Measurements from ENCODE around the gene AP1B1.
"Not testable (repeated sequence)": the region's sequence is repeated elsewhere in the genome, so short reads cannot be mapped to it uniquely, and the experiment has no call there.

Gene AP1B1

DNA sequence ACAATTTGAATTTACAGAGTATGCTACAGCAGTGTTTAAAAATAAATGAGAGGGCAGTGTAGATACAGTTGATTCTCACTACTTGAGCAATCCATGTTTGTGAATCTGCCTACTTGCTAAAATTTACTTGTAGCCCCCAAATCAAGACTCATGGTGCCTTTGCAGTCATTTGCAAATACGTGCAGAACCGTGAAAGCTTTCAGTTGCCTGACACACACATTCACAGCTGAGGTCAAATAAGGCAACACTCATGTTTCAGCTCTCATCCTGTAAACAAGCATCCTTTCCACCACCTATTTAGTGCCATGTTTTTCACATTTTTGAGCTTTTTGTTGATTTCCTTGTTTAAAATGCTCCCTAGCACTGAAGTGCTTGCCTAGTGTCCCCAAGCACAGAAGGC is 40.3 kb downstream of the AP1B1 start:
- no peak for DNase-seq

DNA sequence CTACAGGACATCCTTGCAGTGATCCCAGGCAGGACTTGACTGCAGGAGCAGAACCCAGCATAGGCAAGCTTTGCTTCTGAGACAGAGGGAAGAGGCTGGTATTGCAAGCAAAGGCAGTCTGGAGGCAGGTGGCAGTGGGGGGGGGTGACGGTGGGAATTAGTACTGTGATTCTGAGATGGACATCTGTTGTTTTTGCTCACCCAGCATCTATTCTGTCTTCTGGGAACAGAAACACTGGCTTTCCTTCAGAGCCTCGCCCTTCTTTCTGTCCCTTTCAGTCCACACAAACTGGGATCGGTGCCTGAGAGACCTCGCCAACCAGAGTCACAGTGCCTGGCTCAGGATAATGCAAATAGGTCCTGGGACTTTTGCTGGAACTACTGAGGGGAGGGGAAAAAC is 41.7 kb downstream of the AP1B1 start:
- DNase-seq, result no peak

DNA sequence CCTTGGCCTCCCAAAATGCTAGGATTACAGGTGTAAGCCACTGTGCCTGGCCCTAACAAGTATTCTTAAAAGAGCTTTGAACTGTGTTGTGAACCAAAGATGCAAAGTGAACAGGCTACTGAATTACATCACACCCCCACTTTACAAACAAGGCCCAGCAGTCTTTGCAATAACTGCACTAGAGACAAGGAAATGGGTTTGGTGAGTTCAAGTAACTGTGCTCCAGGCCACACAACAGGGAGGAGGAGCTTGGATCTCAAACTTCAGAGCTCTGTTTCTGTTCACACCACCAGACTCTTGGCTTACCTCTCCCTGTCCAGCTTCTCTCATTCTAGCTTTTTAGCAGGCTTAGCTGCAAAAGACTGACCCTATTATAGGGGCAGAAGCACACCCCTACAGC is 42.4 kb downstream of the AP1B1 start:
- no peak for DNase-seq

DNA sequence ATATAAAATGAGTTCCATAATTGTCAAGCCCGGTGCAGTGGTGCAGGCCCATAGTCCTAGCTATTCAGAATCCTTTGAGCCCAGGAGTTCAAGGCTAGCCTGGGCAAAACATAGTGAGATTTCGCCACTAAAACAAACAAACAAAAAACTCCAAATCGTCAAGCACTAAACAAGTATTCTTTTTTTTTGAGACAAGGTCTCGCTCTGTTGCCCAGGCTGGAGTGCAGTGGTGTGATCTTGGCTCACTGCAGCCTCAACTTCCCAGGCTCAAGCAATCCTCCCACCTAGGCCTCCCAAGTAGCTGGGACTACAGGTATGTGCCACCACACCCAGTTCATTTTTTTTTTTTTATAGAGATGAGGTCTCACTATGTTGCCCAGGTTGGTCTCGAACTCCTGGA is 43.5 kb downstream of the AP1B1 start:
- not testable (repeated sequence) for DNase-seq

DNA sequence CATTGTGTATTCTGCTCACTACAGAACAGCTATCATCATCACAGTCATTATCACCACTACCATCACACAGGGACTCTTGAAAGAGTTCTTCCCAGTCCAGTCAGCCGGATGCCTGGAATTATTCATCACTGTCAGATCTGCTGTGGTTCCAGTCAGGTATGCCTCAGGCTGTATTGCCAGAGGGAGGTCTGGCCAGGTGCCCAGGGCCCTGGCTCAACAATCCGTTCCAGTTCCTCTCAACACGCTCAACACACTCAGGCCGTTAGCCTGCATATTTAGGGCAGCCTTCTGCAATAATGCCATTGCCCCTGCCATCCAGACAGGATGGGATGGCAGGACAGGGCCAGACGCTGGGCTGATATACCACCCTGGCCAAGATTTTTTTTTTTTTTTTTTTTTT is 44.2 kb downstream of the AP1B1 start:
- peak; percentile 91 for DNase-seq

DNA sequence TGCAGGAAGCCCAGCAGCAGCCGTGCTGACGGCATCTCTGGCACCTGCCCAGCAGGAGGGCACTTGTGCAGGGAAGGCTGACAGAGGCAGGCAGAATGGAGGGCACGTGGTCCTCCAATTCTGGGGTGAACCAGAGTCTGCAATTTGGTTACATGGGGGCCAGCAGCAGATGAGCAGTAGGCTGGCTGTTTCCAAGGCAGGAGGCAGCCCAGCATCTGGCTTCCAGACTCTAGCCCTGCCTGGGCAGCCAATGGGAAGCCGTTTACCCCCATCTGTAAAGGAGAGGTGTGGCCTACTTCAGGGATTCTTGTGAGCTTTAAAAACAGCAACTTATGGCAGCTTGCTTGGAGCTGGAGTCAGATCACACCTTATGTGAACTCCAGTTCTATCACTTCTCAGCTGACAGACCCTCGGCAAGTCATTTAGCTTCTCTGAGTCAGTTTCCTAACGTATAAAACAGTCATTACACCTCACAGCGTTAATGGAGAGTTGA is 45.0 kb downstream of the AP1B1 start:
- peak; percentile 52 for DNase-seq

DNA sequence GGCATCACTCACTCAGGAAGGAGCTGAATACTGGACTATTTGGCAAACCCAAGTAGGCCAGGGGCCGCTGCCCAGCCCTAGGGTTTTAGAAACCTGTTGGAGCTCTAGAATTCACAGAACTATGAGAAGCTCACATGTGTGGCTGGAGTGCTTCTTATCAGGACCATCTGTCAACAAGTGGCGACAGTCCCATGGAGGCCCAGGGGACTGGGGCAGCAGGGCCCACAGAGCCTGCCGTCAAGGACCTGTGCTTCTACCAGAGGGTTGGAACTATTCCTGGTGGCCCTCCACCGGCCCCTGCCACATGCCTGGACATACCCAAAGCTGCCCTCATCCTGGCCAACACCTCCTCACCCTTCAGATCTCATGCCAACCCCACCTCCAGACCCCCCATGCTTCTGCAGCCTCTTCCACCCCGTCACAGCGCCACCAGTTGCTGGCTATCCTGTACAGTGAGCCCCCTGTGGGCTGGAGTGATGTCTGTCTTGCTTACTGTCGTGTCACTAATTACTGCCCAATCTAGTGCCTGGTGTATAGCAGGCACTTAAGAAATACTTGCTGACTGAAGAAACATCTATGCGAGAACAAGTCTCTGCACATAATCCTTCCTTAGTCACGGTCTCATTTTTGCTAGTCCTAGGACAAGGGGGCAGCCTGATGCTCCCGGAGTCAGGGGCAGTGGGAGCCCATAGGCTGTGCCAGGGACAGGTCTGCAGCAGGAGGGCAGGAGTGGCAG is 45.6 kb downstream of the AP1B1 start:
- DNase-seq, result no peak

DNA sequence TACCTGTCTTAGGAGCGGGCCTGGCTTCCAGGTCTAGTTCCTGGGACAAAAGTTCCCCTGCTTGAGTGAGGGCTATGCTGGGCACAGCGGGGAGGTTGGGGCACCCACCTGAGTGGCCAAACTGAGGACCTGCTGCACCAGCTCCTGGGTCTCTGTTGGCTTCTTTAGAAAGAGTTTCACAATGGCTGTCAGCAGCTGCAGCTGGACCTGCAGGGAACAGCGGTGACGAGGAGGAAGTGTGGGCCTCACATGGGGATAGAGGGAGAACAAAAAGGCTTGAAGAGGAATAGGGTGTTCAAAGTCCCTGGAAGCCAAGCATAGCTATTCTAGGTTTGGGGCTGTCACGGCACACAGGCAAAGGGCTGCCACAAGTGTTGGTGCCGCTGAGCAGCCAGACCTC is 46.2 kb downstream of the AP1B1 start:
- DNase-seq, result no peak

DNA sequence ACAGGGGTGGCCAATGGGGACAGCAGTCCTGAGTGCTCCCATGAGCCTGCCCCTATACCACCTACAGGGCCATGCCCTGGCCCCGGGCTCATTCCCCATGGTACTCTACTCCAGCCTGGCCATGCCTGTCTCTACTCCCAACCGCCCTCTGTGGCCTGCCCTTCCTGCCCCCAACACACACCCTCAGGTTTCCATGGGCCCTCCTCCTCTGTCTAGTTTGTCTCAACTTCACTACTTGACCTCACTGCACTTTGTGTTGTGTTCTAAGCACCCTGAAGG is 46.6 kb downstream of the AP1B1 start:
- DNase-seq, result no peak

DNA sequence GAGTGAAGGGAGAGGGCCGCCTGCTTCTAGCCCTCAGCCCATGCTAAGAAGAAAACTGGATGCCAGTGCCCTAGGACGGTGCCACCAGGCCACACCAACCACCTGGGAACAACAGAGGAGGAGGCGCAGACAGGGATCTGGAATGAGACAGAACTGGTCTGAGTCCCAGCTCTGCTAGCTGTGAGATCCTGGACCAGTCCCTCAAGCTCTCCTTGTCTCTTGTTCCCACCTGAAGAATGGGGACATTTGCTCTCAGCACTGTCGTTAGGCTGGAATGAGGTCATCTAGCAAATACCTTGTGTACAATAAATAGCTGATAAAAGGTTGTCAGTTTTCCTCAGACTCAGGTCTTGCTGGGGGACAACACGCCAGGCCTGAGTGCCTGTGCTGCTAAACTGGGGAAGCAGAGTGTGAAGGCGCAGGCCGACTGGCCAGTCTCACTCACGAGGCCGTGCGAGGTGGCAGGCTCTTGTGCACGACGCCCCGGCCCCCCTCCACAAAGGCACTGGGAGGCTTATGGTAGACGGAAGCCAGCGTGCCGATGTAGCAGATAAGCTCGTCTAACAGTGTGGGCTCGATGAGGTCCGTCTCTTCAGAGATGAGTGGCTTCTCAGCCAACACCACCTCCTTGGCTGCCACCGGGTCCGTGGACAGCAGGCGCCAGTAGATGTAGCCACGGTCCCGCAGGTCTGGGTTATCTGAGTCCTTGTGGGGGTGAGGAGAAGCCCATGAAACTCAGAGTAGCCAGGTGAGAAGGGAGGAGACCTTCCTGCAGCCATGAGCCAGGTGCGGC is 47.1 kb downstream of the AP1B1 start:
- DNase-seq, result no peak

DNA sequence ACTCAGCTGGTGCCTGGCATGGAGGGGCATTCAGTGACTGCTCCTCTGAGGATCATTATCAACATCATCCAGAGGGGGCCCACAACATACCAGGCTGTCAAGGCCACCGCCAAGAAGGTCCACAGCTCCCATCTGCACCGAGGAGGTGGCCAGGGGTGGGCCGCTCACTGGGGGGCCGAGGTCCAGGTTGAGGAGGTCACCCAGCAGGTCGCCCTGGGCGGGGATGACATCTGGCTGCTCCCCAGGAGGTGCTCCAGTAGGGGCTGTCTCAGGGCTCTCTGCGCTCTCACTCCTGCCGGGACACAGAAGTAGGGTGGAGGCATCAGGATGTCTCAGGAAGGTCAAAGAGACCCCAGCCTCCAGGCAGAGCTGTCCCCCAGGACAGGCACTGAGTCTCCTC is 47.8 kb downstream of the AP1B1 start:
- DNase-seq, result no peak

DNA sequence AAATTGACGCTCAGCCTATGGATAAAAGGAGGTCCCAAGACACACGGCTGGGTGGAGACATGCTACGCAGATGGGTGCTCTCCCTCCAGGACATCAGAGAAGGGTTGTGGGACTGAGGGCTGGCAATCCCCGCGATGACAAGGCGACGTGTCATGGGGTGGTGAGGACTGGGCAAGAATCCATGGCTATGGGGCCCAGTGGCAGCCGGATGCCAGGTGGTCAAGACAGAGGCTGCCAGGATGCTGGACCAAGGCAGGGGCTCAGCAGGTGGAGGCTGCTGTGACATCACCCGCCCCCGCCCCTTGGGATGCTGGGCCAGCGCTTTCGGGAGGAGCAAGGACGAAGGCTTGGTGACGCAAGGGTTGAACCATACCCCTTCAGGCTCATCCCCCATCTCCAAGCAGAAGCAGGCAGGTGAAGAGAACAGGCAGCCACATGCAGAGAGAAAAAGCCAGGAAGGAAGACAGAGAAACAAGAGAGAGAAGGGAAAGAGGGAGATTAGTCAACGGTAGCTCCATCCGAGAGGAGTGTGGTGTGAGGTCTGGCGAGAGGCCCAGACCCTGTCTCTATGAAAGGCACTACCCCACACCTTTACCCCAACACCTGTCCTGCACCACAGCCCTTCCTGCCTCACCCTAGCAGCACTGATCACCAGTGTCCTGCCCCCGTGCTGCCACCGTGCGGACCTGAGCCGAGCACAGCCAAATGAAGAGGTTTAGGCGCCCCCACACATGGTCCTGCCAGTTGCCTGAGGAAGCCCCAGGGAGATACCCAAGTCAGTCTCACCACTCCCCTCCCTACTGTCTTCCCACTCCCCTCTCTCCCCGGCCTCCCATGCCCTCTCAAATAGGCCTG is 48.8 kb downstream of the AP1B1 start:
- DNase-seq, result no peak

DNA sequence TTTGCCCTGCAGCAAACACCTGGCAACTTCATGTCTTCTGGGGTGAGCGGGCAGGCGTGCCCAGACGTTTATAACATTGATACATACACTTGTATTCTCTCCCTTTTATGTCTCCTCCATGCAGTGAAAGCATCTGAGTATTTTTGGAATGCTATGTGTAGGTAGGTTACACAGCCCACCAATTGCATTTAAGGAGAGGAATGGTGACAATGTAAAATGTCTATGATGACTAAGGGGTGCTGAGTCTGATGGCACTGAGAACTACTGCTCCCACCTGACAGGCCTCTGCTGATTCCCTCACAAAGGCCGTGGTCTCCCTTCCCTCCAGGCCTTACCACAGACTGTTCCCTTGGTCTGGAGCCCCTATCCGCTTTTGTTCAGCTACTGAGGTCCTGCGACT is 50.0 kb downstream of the AP1B1 start:
- DNase-seq, result no peak

DNA sequence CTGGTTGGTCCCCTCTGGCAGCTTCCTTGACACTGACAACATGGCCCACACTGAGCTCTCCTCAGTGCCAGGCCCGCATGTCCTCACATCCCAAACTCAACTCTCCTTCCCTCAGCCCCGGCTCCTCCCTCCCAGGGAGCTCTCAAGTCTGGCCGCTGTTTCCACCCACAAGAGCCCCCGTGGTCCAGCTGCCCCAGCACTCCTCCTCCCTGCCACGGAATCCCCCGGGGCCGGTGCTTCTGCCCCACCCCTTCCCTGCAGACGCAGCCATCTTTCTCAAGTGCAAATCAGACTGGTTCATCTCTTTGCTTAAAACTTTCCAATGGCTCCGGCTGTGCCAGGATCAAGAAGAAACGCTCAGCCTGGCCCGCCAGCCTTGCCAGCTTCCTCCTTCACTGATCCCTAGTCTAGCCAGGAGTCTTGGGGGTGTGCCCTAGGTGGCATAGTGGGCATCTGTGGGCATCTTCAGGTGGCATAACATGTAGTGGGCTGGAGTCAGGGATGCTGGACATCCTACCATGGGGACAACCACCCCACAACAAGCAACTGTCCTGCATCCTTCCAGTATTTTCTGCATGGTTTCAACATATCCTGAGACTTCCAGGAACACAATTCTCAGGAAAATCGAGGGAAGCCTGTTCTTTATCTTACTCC is 50.6 kb downstream of the AP1B1 start:
- DNase-seq, result no peak

DNA sequence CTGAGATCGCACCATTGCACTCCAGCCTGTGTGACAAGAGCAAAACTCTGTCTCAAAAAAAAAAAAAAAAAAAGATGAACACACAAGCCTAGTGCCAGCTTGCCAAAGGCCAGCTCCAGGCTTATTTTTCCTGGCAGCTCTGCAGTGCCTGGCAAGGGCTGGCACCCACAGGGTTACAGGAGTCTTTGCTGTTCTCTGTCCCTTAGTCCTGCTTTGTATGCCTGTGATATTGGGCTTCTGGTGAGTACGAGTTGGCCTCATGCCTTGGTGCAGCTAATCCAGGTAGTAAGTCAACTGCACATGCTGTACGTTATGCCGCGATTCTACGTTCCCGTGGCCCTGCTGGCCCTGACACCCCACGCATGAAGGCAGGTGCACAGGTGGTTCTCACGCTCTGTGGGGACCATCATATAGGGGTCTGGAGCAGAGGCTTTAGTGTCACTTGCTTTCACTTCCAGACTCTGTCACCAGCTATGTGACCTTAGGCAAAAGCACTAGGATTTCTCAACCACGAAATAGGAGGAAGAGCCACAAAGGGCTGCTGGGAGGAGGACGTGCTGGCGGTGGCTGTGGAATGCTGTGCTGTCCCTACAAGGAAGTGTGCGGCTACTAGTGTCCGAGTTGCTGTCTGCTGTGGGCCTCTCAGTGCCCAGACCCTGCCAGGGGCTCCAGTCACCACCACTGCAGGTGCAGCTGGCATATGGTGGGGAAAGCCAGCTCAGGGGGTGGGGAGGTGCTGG is 51.4 kb downstream of the AP1B1 start:
- no peak for DNase-seq

DNA sequence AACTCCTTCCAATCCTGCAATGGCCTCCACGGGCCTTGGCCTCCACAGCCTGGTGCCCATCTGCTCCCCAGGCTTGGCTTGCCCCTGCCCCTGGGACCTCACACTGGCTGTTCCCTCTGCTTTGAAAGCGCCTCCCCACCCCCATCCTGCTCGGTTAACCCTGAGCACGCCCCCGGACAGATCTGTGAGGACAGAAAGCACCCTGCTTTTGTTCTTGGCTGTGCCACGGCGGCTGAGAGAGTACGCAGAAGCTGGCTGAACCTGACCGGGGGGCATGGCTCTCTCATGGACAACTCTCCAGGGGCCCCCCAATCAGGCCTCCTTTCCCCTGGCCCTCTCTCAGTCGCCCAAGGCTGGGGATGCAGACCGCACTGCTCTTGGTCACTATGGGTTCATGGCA is 52.7 kb downstream of the AP1B1 start:
- no peak for DNase-seq

DNA sequence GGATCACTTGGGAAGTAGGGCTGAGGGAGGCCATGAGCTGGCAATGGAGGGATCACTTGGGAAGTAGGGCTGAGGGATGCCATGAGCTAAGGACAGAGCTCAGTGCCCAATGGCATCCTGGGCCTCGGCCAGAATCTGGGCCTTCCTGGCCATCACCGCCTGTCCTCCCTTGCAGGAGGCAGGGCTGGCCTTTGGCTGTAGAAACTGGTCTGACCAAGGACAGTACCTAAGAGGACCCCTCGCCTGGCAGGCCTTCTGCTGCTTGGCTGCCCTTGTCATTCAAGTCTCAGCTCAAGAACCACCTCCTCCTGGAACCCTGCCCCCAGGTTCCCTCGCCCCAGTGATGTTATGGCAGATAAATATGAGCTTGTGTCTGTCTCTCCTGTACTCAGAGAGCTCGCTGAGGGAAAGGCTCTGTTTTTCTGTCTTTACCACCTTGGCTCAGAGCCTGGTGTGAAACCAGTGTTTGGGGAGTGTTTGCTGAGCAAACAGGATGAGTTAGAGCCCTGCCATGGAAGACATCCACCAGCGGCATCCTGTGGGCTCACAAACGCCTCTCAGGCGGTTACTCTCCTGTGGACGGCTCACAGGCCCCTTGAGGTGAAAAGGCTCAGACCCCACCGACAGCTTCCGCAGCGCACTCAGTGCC is 53.5 kb downstream of the AP1B1 start:
- no peak for DNase-seq

DNA sequence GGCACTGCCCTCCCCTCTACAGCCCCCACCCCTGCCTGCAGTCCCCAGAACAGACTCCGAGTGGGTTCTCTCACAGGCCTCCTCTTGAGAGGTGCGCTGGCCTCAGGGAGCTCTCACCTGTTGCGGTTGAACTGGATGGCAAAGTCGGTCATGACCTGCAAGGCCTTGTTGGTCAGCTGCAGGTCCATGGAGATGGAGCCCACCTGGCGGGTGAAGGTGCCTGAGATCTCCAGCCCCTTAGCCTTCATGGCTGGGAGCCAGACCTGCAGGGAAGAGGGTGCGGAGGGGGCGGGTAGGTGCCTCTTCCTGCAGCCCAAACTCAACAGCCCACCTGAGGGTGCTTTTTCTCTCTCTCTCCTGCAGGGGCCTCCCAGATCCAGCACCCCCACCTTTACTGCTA is 54.2 kb downstream of the AP1B1 start:
- no peak for DNase-seq

DNA sequence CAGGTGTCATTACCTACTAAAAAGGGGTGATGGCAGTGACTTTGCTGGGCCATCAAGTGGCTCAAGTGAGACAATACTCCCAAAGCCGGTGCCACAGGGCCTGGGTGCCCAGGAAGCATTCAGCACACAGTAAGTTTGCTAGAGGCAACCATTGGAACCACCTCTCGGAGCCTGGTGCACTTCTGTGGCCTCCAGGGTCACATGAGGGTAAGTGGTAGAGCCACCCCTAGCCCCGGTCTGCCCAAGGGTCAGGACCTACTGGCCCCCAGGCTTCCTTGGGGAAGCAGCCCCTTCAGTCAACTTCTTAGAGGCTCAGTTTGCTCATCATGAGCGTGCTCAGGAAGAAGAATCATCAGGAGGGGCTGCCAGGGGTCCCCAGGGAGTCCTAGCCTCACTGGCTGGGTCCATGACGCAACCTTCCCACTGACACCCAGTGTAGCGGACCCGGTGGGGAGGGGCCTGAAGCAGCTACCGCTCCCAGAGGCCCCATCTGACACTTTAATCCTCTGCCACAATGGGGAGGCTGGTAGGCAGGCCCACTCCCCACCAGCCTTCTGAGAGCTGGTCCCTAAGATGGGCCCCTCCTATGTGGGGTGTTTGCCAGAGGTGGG is 55.4 kb downstream of the AP1B1 start:
- DNase-seq, result no peak

DNA sequence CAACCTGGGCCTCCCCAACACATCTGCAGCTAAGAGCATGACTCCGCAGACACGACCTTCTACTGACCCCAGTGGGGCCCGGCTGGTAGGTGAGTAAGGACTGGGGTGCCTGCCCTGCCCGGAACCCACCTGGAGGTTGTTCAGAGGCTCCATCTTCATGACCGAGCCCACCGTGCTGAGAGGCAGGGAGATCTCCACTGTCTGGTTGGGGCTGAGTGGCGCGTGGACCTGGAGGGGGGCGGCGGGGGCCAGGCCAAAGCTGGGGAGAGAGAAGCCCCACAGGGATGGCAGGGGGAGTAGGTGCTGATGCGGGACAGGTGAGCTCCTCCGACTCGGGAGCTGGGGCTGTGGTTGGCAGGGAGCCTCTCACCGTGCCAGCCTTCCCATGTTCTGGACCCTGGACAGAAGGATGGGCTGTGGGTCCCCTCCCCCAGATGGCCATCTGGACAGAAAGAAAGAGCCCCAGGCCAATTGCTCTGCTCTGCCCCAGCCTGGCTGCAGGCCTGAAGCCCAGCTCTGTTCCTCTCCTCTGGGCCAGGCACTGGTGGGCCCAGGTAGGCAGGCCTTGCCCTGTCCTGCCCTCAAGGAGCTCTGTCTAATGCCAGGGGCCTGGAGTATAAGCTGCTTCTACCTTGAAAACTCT is 56.6 kb downstream of the AP1B1 start:
- no peak for DNase-seq

DNA sequence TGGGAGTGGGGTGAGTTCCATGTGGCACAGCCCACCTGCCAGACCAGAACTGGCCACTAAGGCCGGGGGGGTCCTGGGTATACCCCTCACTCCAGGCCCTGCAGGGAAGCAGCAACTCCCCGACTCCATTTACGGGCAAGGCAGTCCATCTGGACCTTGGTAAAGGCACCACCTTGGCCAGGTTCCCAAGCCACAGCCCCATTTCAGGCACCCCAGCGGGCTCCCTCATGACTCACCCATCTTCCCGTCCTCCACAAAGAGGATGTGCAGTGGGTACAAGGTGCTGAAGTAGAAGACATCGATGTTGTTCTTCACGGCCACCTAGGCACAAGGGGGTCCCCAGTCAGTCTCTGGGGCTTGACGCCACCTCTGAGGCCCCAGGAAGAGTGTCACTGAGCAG is 57.2 kb downstream of the AP1B1 start:
- no peak for DNase-seq

Data from NCI-H345 (cell line).